ENCODE measurements around the gene WDR45. TPM values are rescaled to one million over a fixed set of nuclear protein-coding genes. Genes with fewer than 3 reads are reported as not detected.

Gene WDR45
- polyA plus RNA-seq, 1 donor from 2014 or later, result 26.5 TPM

DNA sequence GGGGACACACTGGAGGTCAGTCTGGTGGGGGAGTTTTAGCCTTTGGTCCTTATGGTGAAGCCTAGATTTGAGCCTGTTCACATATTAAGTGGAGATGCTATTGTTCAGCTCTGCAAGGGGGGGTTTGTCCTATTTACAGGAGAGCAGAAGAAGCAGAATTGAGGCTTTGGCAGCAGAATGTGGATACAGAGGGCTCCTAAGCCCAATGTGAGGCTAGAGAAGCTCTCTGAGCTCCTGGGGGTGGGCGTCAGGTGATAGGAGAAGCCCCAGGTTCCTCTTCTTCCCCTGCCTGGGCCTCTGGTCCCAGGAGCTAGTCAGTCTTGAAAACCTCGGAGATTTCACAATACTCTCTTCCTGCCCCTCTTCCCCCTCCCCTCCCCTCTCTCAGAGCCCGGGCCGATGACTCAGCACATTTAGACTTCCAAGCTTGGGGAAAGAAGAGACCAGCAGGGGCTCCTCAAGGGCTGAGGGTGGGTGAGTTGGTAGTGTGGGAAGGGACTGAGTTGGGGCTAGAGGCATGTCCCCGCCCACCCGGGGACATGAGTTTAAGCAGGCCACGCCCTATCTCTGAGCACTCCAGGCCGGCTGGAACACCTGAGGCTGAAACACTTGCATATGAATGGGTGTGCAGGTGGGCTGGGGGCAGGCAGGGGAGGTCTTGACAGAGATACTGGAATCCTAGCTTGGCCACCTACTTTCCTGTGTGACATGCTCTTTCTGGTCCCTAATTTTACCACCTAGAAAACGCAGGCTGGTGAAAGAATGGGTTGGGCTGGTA, 39.9 kb downstream of the WDR45 start:
- H3F3A ChIP-seq (ENCODE audit: insufficient read depth, low read length, poor library complexity, severe bottlenecking), result no peaks in the 10 kb centered on the region
- H2AFZ ChIP-seq (ENCODE audit: low read depth, low read length), result no peak overlapping the region
- H3K27me3 ChIP-seq (ENCODE audit: insufficient read depth, low read depth, low read length), result no peaks in the 10 kb centered on the region
- H3K36me3 ChIP-seq (ENCODE audit: insufficient read depth, low read length), result no peaks in the 10 kb centered on the region
- TF ChIP-seq SMC3 (conservative IDR thresholded peaks at IDR 0.05; ENCODE audit: poor library complexity) (no peak), EP300 (conservative IDR thresholded peaks at IDR 0.05; ENCODE audit: poor library complexity, severe bottlenecking) (no peak), EZH2 (IDR thresholded peaks at IDR 0.05; ENCODE audit: borderline replicate concordance, insufficient read depth, low read length, poor library complexity, severe bottlenecking) (no peak), RAD21 (conservative IDR thresholded peaks at IDR 0.05) (no peak), MXI1 (conservative IDR thresholded peaks at IDR 0.05; ENCODE audit: poor library complexity, severe bottlenecking) (no peak), TAF1 (IDR thresholded peaks at IDR 0.05; ENCODE audit: low read depth) (no peak), POLR2AphosphoS5 (IDR thresholded peaks at IDR 0.05) (no peak)
- TF ChIP-seq, protein P1, sequence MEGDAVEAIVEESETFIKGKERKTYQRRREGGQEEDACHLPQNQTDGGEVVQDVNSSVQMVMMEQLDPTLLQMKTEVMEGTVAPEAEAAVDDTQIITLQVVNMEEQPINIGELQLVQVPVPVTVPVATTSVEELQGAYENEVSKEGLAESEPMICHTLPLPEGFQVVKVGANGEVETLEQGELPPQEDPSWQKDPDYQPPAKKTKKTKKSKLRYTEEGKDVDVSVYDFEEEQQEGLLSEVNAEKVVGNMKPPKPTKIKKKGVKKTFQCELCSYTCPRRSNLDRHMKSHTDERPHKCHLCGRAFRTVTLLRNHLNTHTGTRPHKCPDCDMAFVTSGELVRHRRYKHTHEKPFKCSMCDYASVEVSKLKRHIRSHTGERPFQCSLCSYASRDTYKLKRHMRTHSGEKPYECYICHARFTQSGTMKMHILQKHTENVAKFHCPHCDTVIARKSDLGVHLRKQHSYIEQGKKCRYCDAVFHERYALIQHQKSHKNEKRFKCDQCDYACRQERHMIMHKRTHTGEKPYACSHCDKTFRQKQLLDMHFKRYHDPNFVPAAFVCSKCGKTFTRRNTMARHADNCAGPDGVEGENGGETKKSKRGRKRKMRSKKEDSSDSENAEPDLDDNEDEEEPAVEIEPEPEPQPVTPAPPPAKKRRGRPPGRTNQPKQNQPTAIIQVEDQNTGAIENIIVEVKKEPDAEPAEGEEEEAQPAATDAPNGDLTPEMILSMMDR (IDR thresholded peaks at IDR 0.05; ENCODE audit: poor library complexity, severe bottlenecking), result no peak
- H3K79me2 ChIP-seq (replicated peaks; ENCODE audit: insufficient read depth, low read length), result peaks cover 6% of the 10 kb centered on the region
- H3K9ac ChIP-seq (ENCODE audit: low read length), result no peak overlapping the region
- H3K4me3 ChIP-seq (ENCODE audit: low read length), result no peak overlapping the region
- no peak overlapping the region for H3K4me2 ChIP-seq (ENCODE audit: low read length)
- H3K27ac ChIP-seq (ENCODE audit: low read length), result no peak overlapping the region
- no peaks in the 10 kb centered on the region for H4K20me1 ChIP-seq (ENCODE audit: insufficient read depth)
- no peaks in the 10 kb centered on the region for H3K9me2 ChIP-seq (ENCODE audit: insufficient read depth, low read length)
- H3K9me3 ChIP-seq (ENCODE audit: low read length), result no peaks in the 10 kb centered on the region

DNA sequence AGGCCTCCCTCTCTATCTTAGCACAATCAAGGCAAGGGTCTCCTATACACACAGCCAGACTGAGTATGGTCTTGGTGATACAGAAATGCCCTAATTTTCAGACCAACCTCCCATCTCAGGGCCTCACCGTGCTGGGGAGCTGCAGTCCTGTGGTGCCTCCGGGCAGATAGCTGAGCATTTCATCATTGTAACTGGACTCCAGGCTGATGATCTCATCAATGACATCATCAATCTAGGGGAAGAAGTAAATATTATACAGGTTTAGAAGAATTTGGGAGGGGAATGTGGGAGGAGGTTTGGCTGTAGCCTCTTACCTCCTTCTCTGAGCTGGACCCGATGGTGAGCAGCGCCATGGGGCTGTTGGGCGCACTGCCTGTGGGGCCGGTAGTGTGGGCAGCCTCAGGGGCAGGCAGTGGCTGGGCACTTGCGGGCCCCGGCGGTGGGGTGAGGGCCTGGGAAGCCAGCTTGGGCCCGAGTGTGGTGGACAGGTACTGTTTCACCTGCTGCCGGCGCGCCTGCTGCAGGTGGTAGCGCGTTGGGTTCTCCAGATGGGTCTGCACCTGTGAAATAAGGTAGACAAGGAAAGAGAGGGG, 41.7 kb downstream of the WDR45 start:
- H3K9me2 ChIP-seq (ENCODE audit: insufficient read depth, low read length), result no peaks in the 10 kb centered on the region
- no peaks in the 10 kb centered on the region for H4K20me1 ChIP-seq (ENCODE audit: insufficient read depth)
- TF ChIP-seq TAF1 (IDR thresholded peaks at IDR 0.05; ENCODE audit: low read depth), result no peak
- TF ChIP-seq, protein P1 (IDR thresholded peaks at IDR 0.05; ENCODE audit: poor library complexity, severe bottlenecking), result no peak
- no peak for TF ChIP-seq EZH2 (IDR thresholded peaks at IDR 0.05; ENCODE audit: borderline replicate concordance, insufficient read depth, low read length, poor library complexity, severe bottlenecking)
- no peak for TF ChIP-seq SMC3 (conservative IDR thresholded peaks at IDR 0.05; ENCODE audit: poor library complexity)
- TF ChIP-seq RAD21 (conservative IDR thresholded peaks at IDR 0.05), result no peak
- no peak for TF ChIP-seq POLR2AphosphoS5 (IDR thresholded peaks at IDR 0.05)
- TF ChIP-seq MXI1 (conservative IDR thresholded peaks at IDR 0.05; ENCODE audit: poor library complexity, severe bottlenecking), result no peak
- no peak for TF ChIP-seq EP300 (conservative IDR thresholded peaks at IDR 0.05; ENCODE audit: poor library complexity, severe bottlenecking)
- TF ChIP-seq, protein P2, sequence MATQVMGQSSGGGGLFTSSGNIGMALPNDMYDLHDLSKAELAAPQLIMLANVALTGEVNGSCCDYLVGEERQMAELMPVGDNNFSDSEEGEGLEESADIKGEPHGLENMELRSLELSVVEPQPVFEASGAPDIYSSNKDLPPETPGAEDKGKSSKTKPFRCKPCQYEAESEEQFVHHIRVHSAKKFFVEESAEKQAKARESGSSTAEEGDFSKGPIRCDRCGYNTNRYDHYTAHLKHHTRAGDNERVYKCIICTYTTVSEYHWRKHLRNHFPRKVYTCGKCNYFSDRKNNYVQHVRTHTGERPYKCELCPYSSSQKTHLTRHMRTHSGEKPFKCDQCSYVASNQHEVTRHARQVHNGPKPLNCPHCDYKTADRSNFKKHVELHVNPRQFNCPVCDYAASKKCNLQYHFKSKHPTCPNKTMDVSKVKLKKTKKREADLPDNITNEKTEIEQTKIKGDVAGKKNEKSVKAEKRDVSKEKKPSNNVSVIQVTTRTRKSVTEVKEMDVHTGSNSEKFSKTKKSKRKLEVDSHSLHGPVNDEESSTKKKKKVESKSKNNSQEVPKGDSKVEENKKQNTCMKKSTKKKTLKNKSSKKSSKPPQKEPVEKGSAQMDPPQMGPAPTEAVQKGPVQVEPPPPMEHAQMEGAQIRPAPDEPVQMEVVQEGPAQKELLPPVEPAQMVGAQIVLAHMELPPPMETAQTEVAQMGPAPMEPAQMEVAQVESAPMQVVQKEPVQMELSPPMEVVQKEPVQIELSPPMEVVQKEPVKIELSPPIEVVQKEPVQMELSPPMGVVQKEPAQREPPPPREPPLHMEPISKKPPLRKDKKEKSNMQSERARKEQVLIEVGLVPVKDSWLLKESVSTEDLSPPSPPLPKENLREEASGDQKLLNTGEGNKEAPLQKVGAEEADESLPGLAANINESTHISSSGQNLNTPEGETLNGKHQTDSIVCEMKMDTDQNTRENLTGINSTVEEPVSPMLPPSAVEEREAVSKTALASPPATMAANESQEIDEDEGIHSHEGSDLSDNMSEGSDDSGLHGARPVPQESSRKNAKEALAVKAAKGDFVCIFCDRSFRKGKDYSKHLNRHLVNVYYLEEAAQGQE (IDR thresholded peaks at IDR 0.05; ENCODE audit: borderline replicate concordance), result no peak
- H3F3A ChIP-seq (ENCODE audit: insufficient read depth, low read length, poor library complexity, severe bottlenecking), result no peaks in the 10 kb centered on the region
- H3K9me3 ChIP-seq (ENCODE audit: low read length), result no peaks in the 10 kb centered on the region
- peaks cover 6% of the 10 kb centered on the region for H3K79me2 ChIP-seq (replicated peaks; ENCODE audit: insufficient read depth, low read length)
- H3K36me3 ChIP-seq (ENCODE audit: insufficient read depth, low read length), result no peaks in the 10 kb centered on the region
- H2AFZ ChIP-seq (ENCODE audit: low read depth, low read length), result no peak overlapping the region
- no peaks in the 10 kb centered on the region for H3K27me3 ChIP-seq (ENCODE audit: insufficient read depth, low read depth, low read length)
- H3K4me2 ChIP-seq (ENCODE audit: low read length), result no peak overlapping the region
- no peak overlapping the region for H3K9ac ChIP-seq (ENCODE audit: low read length)
- no peak overlapping the region for H3K27ac ChIP-seq (ENCODE audit: low read length)
- no peak overlapping the region for H3K4me3 ChIP-seq (ENCODE audit: low read length)
